Stimulated activated CD4-positive, alpha-beta T cell treated with anti-CD3 and anti-CD28 coated beads, Interleukin-1b, Interleukin-23, amount 100 ng/mL, for 1 hour (primary cell): ENCODE results near the gene ACTN1.

Experiments used
- DNase-seq, 2 donors: peaks; one replicate each; pipeline ENCODE4 v3.0.0-alpha.2; 2020; ENCODE audit warnings: low read depth in 2 of 2

The ACTN1 gene

DNA sequence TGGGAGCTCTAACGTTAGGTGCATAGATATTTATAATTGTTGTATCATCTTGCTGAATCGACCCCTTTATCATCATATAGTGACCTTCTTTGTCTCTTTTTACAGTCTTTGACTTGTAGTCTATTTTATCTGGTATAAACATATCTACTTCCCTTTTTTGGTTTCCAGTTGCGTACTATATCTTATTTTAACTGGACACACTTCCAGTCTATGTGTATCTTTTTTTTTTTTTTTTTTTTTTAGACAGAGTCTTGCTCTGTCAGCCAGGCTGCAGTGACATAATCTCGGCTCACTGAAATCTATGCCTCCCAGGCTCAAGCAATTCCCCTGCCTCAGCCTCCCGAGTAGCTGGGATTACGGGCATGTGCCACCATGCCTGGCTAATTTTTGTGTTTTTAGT lies 144.3 kb downstream of the ACTN1 start:
- no peak for DNase-seq

DNA sequence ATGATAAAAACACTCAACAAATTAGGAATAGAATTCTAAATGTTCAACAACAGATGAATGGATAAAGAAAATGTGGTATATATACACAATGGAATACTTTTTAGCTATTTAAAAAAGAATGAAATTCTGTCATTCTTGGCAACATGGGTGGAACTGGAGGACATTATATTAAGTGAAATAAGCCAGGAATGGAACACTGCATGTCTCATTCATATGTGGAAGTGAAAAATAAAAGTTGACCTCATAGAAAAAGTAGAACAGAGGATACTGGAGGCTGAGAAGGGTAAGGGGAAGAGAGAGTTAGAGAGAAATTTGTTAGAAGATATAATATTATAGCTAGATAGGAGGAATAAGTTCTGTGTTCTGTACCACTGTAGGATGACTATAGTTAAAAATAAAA lies 150.4 kb downstream of the ACTN1 start:
- DNase-seq = no peak

DNA sequence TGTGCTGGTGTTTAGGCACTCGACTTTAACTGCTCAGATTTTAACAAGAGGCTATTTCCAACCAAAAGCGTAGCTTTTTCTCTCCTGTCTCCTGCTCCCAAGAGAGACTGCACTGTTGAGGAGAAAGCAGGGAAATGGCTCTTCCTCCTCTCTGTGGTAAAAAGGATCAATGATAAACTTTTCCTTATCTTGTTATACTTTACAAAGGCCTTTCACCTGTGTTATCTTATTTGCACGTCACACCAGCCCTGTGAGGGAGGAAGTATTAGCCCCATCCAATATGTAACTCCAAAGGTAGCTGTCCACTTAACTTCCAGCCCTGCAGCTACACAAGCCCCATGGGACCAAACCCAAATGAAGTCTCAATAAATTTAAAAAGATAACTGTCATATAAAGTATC lies 153.4 kb downstream of the ACTN1 start:
- no peak for DNase-seq

DNA sequence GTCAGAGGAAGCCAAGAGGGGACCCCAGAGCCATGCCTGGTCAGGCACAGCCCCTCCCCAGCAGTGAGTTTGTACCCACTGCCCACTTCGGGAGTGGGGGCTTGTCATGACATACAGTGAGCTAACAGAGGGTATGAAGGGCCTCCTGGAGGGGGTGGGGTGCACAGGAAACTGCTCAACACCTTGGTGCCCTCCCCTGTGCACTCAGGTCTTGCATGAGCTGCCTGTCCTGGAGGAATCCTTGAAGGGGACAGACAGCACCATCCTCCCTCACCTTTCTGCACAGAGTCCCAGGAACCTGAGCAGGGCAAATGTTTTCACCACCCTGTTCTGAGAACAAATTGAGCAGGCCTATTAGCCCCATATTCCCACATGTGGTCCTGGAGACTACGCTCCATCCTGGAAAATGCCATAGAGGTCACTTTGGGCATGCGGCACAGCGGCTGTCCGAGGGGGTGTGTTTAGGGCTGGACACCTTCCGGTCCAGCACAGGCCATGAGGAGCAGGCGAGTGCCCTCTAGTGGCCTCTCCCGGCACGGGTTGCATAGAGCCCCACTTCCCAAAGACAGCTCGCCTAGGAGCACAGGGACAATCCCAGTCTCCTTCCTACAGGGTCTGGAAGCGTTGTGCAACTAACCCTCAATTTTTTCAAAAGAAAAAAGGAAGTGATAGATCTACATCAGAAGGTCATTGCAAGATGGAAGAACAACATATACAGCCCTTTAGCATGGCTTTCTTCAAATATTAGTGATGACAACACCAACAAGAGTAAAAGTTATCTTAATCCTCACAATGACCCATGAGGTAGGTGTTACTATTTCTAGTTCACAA lies 154.4 kb downstream of the ACTN1 start:
- no peak for DNase-seq

DNA sequence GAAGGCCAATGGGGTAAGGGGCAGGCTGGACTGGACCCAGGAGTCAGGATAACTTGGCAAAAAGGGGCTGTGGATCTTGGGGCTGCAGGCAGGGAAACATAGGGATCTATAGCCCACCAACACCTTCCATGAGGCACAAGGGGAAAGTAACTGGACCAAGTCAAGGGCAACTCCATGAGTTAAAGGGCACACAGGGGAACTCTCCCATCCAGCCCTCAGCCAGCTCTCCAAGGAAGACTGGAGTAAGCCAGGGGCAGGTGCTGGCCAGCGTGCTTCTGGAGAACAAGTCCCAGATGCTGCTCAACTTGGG lies 154.9 kb downstream of the ACTN1 start:
- DNase-seq = no peak
